TTC549 (cell line): Measurements from ENCODE around the gene PEX5L.
"Not testable (repeated sequence)": the region's sequence is repeated elsewhere in the genome, so short reads cannot be mapped to it uniquely, and the experiment has no call there.

Experiments
- FAIRE-seq: peaks from 2 replicates; lab custom pipeline; 2012; peaks lifted over from hg19 to GRCh38; lab: Jason Lieb, UNC

PEX5L gene

GRCh38 chr3:179829401-179829800 is 207.3 kb downstream of the PEX5L start:
- no peak for FAIRE-seq

- FAIRE-seq: no peak
Observed at GRCh38 chr3:179828738-179829137, 208.0 kb downstream of the PEX5L start.

- no peak for FAIRE-seq
Observed at GRCh38 chr3:179826247-179826637, 210.5 kb downstream of the PEX5L start.

GRCh38 chr3:179825527-179826246 is 211.1 kb downstream of the PEX5L start:
- no peak for FAIRE-seq

- FAIRE-seq: no peak
Observed at GRCh38 chr3:179822296-179822695, 214.4 kb downstream of the PEX5L start.

GRCh38 chr3:179819379-179819778 is 217.4 kb downstream of the PEX5L start:
- FAIRE-seq: no peak

GRCh38 chr3:179812096-179812382 is 224.7 kb downstream of the PEX5L start:
- no peak for FAIRE-seq

- peak; percentile 85 for FAIRE-seq
Observed at GRCh38 chr3:179811321-179812095, 225.2 kb downstream of the PEX5L start.

- FAIRE-seq: no peak
Observed at GRCh38 chr3:179809639-179810038, 227.1 kb downstream of the PEX5L start.

- no peak for FAIRE-seq
Observed at GRCh38 chr3:179807588-179807987, 229.1 kb downstream of the PEX5L start.

GRCh38 chr3:179806177-179806576 is 230.6 kb downstream of the PEX5L start:
- no peak for FAIRE-seq

GRCh38 chr3:179801856-179802255 is 234.9 kb downstream of the PEX5L start:
- no peak for FAIRE-seq

GRCh38 chr3:179801263-179801662 is 235.5 kb downstream of the PEX5L start:
- FAIRE-seq: no peak

GRCh38 chr3:179797192-179797591 is 239.5 kb downstream of the PEX5L start:
- no peak for FAIRE-seq

GRCh38 chr3:179796421-179796820 is 240.3 kb downstream of the PEX5L start:
- no peak for FAIRE-seq

GRCh38 chr3:179794355-179794754 is 242.4 kb downstream of the PEX5L start:
- no peak for FAIRE-seq

GRCh38 chr3:179791793-179792192 is 244.9 kb downstream of the PEX5L start:
- FAIRE-seq: no peak

GRCh38 chr3:179788996-179789395 is 247.7 kb downstream of the PEX5L start:
- FAIRE-seq: no peak

GRCh38 chr3:179782841-179783240 is 253.9 kb downstream of the PEX5L start:
- not testable (repeated sequence) for FAIRE-seq

- FAIRE-seq: no peak
Observed at GRCh38 chr3:179775416-179776122, 261.2 kb downstream of the PEX5L start.

GRCh38 chr3:179772297-179772696 is 264.4 kb downstream of the PEX5L start:
- FAIRE-seq: no peak

GRCh38 chr3:179771797-179772196 is 264.9 kb downstream of the PEX5L start:
- no peak for FAIRE-seq
